ENCODE results near the gene ATP2B2. TPM values are rescaled to one million over a fixed set of nuclear protein-coding genes. Genes with fewer than 3 reads are reported as not detected.

Gene ATP2B2
- total and polyA plus RNA-seq, 9 of the 15 experiments (the other 6 are each of a cell fraction or from before 2014, with no cell fraction given) = 0.06 TPM; not detected in 8

DNA sequence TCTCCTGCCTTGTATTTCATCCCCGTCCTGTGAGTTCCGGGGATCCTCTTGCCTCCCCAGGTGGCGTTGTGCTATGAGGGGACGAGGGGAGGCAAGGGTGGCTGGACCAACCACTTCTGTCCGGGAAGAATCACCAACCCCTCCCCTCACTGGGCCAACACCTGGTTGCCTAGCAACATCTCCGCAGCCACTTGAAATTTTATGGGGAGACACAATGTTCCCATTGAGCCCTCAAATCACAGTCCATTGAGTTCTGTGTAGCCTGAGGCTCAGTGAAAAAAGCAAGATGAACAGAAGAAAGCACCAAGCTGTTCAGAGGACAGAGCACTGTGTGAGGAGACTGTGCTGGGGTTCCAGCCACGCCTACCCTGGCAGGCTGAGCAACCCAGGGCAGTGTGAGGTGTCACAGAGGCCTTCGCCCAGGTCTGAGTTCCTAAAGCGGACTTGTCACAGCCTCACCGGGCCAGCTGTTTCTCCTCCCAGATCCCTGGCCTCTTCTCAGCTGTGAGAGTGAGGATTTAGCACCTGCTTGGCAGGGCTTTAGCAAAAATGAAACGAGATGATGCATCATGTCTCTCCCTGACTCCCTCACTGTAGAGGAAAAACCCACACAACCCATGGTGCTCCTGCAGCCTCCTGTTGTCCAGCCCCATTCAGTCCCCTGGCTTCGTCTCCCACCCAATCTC is 76.8 kb downstream of the ATP2B2 start:
- no peak overlapping the region for H3K4me2 ChIP-seq (ENCODE audit: insufficient read depth, low read length)
- H3K9me3 ChIP-seq (replicated peaks; ENCODE audit: control insufficient read depth, insufficient read depth, low read depth, low read length) = no peaks in the 10 kb centered on the region
- CTCF ChIA-PET (ENCODE audit: low intra/inter-chr PET ratio) = no interaction called here

DNA sequence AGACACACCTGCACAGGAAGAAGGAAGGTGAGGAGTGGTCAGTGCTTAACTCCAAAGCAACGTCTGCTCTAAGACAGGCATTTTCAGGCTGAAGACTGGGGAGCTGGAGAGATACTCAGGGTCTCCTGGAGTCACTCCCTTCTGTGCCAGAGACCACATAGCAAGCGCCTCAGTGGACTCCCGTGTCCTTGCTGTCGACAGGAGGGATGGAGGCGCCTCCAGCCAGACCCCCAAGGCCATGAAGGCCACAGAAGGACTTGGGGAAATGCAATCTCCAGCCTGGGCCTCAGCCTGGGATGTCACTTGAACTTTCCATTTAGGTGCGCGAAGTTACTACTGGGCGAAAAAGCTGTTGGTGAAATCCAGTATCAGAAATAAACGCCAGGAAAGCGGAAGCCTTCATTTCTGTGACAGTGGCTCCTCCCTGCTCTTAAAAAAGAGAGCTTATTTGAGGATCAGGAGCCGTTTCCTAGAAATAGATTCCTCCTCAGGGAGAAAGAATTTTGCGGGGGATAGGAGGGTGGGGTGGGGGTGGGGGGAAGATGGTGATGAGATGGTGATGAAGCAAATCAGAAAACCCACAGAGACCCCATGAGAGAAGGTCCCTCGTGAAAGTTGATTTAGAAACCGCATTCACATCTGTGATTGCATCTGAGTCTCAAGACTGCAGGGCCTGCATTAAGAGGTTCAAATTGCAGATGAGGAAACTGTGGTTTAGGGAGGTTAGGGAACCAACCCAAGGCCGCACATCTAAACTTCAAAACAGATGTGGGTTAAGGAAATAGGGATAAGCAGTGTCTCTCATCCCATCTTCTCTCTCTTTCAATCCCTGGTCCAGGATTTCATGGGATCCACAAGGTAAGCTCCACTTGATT is 78.8 kb downstream of the ATP2B2 start:
- CTCF ChIA-PET (ENCODE audit: low intra/inter-chr PET ratio) = no interaction called here
- H3K27me3 ChIP-seq (ENCODE audit: control insufficient read depth in 2 of 2, insufficient read depth in 2 of 2, low read length in 2 of 2) = peaks cover 16 to 47% of the 10 kb centered on the region in 2 experiments; a peak in 4 of 5 replicates
- in situ Hi-C loops (cut with MboI) (no loop called here), intact Hi-C loops (cut with micrococcal nuclease) (no loop called here)
- no peak for DNase-seq (ENCODE audit: extremely low read depth in 1 of 4, low spot score in 3 of 4)
- peaks cover under 1% of the 10 kb centered on the region; the same call in 1 of the 2 replicates for H4K20me1 ChIP-seq (replicated peaks; ENCODE audit: control insufficient read depth, insufficient read depth, low read length)
- FAIRE-seq = no peak
- no peaks in the 10 kb centered on the region for H3K9me3 ChIP-seq (replicated peaks; ENCODE audit: control insufficient read depth, insufficient read depth, low read depth, low read length)
- H3K9me1 ChIP-seq (ENCODE audit: control insufficient read depth, insufficient read depth, low read length) = no peaks in the 10 kb centered on the region
- no peak overlapping the region for H3K4me2 ChIP-seq (ENCODE audit: insufficient read depth, low read length)
- H3K79me2 ChIP-seq (ENCODE audit: control insufficient read depth, insufficient read depth, low read length) = no peaks in the 10 kb centered on the region
- H3K9ac ChIP-seq (ENCODE audit: insufficient read depth in 1 of 2, low read depth in 2 of 2, low read length in 2 of 2) = no peak overlapping the region
- no peak for ATAC-seq
- H2AFZ ChIP-seq (ENCODE audit: low read depth, low read length) = no peak overlapping the region
- TF ChIP-seq RAD21 (CRISPR knock-in tag; conservative IDR thresholded peaks at IDR 0.05 in 1 of 2, IDR thresholded peaks at IDR 0.05 in 1 of 2) (no peak), RBM15 (IDR thresholded peaks at IDR 0.05; ENCODE audit: insufficient read depth, low read length) (no peak), BRD9 (IDR thresholded peaks at IDR 0.05; ENCODE audit: low read depth, partially characterized antibody) (no peak), CHD2 (IDR thresholded peaks at IDR 0.05; ENCODE audit: low read depth, low read length) (no peak), ZNF134 (CRISPR knock-in tag; conservative IDR thresholded peaks at IDR 0.05) (no peak), SPI1 (IDR thresholded peaks at IDR 0.05; ENCODE audit: borderline replicate concordance, low read depth, low read length) (0 out of 2 replicates have a peak, but pooled peaks have one; percentile 18), KLF13 (tag; IDR thresholded peaks at IDR 0.05; ENCODE audit: borderline replicate concordance, low read depth) (no peak)
- TF ChIP-seq, protein P1, sequence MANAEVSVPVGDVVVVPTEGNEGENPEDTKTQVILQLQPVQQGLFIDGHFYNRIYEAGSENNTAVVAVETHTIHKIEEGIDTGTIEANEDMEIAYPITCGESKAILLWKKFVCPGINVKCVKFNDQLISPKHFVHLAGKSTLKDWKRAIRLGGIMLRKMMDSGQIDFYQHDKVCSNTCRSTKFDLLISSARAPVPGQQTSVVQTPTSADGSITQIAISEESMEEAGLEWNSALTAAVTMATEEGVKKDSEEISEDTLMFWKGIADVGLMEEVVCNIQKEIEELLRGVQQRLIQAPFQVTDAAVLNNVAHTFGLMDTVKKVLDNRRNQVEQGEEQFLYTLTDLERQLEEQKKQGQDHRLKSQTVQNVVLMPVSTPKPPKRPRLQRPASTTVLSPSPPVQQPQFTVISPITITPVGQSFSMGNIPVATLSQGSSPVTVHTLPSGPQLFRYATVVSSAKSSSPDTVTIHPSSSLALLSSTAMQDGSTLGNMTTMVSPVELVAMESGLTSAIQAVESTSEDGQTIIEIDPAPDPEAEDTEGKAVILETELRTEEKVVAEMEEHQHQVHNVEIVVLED (CRISPR knock-in tag; IDR thresholded peaks at IDR 0.05) = no peak
- no TSS peak for BruUV-seq (replicated peaks)
- no peak overlapping the region for H3K27ac ChIP-seq (ENCODE audit: extremely low read depth, low read depth, low read length)
- POLR2A ChIA-PET = interaction anchor here (0.6 to 1.5 kb wide), 7 partner anchors 10 to 1011 kb away, joined by 3 to 4 read pairs (median 3); no protein-coding TSS in a partner anchor
- no peak overlapping the region for H3K4me3 ChIP-seq
- no peaks in the 10 kb centered on the region for H3K4me1 ChIP-seq (replicated peaks in 1 of 2; ENCODE audit: control insufficient read depth in 2 of 2, insufficient read depth in 2 of 2, low read length in 2 of 2)
- no peaks in the 10 kb centered on the region for H3K36me3 ChIP-seq (ENCODE audit: control insufficient read depth, insufficient read depth, low read length)
- under 1% methylated on average over 15 of the region's 15 CpGs for WGBS (ENCODE audit: insufficient coverage, low coverage, missing lambda C conversion rate)

More for the DNA sequence above, 76.8 kb downstream of the ATP2B2 start:
- TF ChIP-seq RFX1 (IDR thresholded peaks at IDR 0.05) (peak; percentile 86), TRIM24 (IDR thresholded peaks at IDR 0.05) (no peak)
- Histone ChIP-seq H3K79me2 (ENCODE audit: control insufficient read depth, insufficient read depth, low read length) (no peaks in the 10 kb centered on the region), H3K4me1 (replicated peaks in 1 of 2; ENCODE audit: control insufficient read depth in 2 of 2, insufficient read depth in 2 of 2, low read length in 2 of 2) (no peaks in the 10 kb centered on the region), H3K27ac (ENCODE audit: extremely low read depth, low read depth, low read length) (no peak overlapping the region), H4K20me1 (replicated peaks; ENCODE audit: control insufficient read depth, insufficient read depth, low read length) (no peaks in the 10 kb centered on the region), H3K9ac (ENCODE audit: insufficient read depth in 1 of 2, low read depth in 2 of 2, low read length in 2 of 2) (no peak overlapping the region), H3K4me3 (no peak overlapping the region), H2AFZ (ENCODE audit: low read depth, low read length) (no peak overlapping the region), H3K36me3 (ENCODE audit: control insufficient read depth, insufficient read depth, low read length) (no peaks in the 10 kb centered on the region), H3K9me1 (ENCODE audit: control insufficient read depth, insufficient read depth, low read length) (no peaks in the 10 kb centered on the region), H3K27me3 (ENCODE audit: control insufficient read depth in 2 of 2, insufficient read depth in 2 of 2, low read length in 2 of 2) (peaks cover 8 to 38% of the 10 kb centered on the region in 2 experiments; a peak in 4 of 5 replicates)
- in situ Hi-C loops (cut with MboI) = no loop called here
- POLR2A ChIA-PET = no interaction called here
- WGBS (ENCODE audit: insufficient coverage, low coverage, missing lambda C conversion rate) = under 1% methylated on average over 12 of the region's 12 CpGs
- FAIRE-seq (no peak), ATAC-seq (no peak), DNase-seq (ENCODE audit: extremely low read depth in 1 of 4, low spot score in 3 of 4) (no peak)
- intact Hi-C loops (cut with micrococcal nuclease) = no loop called here
- BruUV-seq (replicated peaks) = no TSS peak
